GM23338 (cell line): ENCODE data around the gene VAPA. TPM values are rescaled to one million over a fixed set of nuclear protein-coding genes. Genes with fewer than 3 reads are reported as not detected.
A peak's percentile ranks its signal among the peaks of the same experiment; 100 is the strongest.

Experiments used
- ATAC-seq: fragments of 200-7000 bp; cut with Tn5 transposase; 3 replicates; pipeline ENCODE4 v1.9.1; 2020
- DNase-seq: peaks from one replicate; pipeline ENCODE4 v3.0.0-alpha.2; 2015; ENCODE audit warnings: low spot score
- H2AFZ ChIP-seq: fragments of 200-600 bp; sonication (generic); 2 replicates; pipeline ENCODE4 v1.8.0; 2016; ENCODE audit warnings: antibody characterized with exemption, mild to moderate bottlenecking, moderate library complexity
- H3F3A ChIP-seq: fragments of 200-600 bp; sonication (generic); replicated peaks from 2 replicates; pipeline ENCODE4 v1.8.0; 2017; ENCODE audit warnings: antibody characterized with exemption, mixed run types, low read depth
- H3K27ac ChIP-seq: fragments of 200-600 bp; sonication (generic); 2 replicates; pipeline ENCODE4 v1.6.1; 2016; ENCODE audit warnings: low read depth
- H3K27me3 ChIP-seq: fragments of 200-600 bp; sonication (generic); 2 replicates; pipeline ENCODE4 v1.8.0; 2016; ENCODE audit warnings: mild to moderate bottlenecking, mixed run types, moderate library complexity; ENCODE audit not compliant: insufficient read depth
- H3K36me3 ChIP-seq: fragments of 200-600 bp; sonication (generic); 2 replicates; pipeline ENCODE4 v1.8.0; 2016; ENCODE audit warnings: mild to moderate bottlenecking; ENCODE audit not compliant: insufficient read depth
- H3K4me1 ChIP-seq: fragments of 200-600 bp; sonication (generic); 2 replicates; pipeline ENCODE4 v1.8.0; 2016; ENCODE audit warnings: mild to moderate bottlenecking, moderate library complexity; ENCODE audit not compliant: insufficient read depth
- H3K4me2 ChIP-seq: fragments of 200-600 bp; sonication (generic); 2 replicates; pipeline ENCODE4 v1.7.1; 2017; ENCODE audit warnings: mixed run types
- H3K4me3 ChIP-seq: fragments of 200-600 bp; sonication (generic); 2 replicates; pipeline ENCODE4 v1.6.1; 2016; ENCODE audit warnings: mixed run types
- H3K79me2 ChIP-seq: fragments of 200-600 bp; sonication (generic); replicated peaks from 2 replicates; pipeline ENCODE4 v1.8.0; 2017; ENCODE audit warnings: mild to moderate bottlenecking; ENCODE audit not compliant: insufficient read depth
- H3K9me2 ChIP-seq: fragments of 200-600 bp; sonication (generic); 2 replicates; pipeline ENCODE4 v1.8.0; 2017; ENCODE audit not compliant: insufficient read depth
- H4K20me1 ChIP-seq: fragments of 200-600 bp; sonication (generic); replicated peaks from 2 replicates; pipeline ENCODE4 v1.8.0; 2017; ENCODE audit warnings: mild to moderate bottlenecking; ENCODE audit not compliant: insufficient read depth
- H3K27ac Mint-ChIP-seq: 2 replicates; pipeline ENCODE4 v1.8.0; 2020; ENCODE audit warnings: inconsistent platforms, mild to moderate bottlenecking, moderate library complexity, mixed read lengths
- H3K27me3 Mint-ChIP-seq: 3 replicates; pipeline ENCODE4 v1.8.0; 2022; ENCODE audit warnings: low read depth, mild to moderate bottlenecking, moderate library complexity, mixed read lengths, inconsistent platforms; ENCODE audit not compliant: insufficient read depth, poor library complexity
- H3K36me3 Mint-ChIP-seq: 3 replicates; pipeline ENCODE4 v1.8.0; 2021; ENCODE audit warnings: low read depth, mild to moderate bottlenecking, inconsistent platforms, moderate library complexity, mixed read lengths
- H3K4me1 Mint-ChIP-seq: 3 replicates; pipeline ENCODE4 v1.8.0; 2020; ENCODE audit warnings: mild to moderate bottlenecking, inconsistent platforms, mixed read lengths
- H3K4me3 Mint-ChIP-seq: 3 replicates; pipeline ENCODE4 v1.8.0; 2021; ENCODE audit warnings: moderate library complexity, mild to moderate bottlenecking, inconsistent platforms, mixed read lengths
- H3K9me3 Mint-ChIP-seq: 3 replicates; pipeline ENCODE4 v1.8.0; 2020; ENCODE audit warnings: moderate library complexity, mild to moderate bottlenecking, inconsistent platforms, mixed read lengths
- POLR2AphosphoS5 ChIP-seq: IDR thresholded peaks from 2 replicates; pipeline ENCODE4 v1.6.1; 2016; ENCODE audit warnings: antibody characterized with exemption, low read depth
- REST ChIP-seq: IDR thresholded peaks from one replicate; pipeline ENCODE4 v1.6.1; 2018; ENCODE audit warnings: antibody characterized with exemption; ENCODE audit not compliant: unreplicated experiment
- STAT1 ChIP-seq: IDR thresholded peaks from one replicate; pipeline ENCODE4 v1.6.1; 2016; ENCODE audit warnings: antibody characterized with exemption; ENCODE audit not compliant: unreplicated experiment
- ZNF462 ChIP-seq: fragments of 250-450 bp; sonication (Bioruptor Pico); IDR thresholded peaks from 2 replicates; pipeline ENCODE4 v1.5.0; 2020; ENCODE audit warnings: mild to moderate bottlenecking, moderate library complexity
- polyA plus RNA-seq: library from polyadenylated mRNA; unstranded; fragments of >200 nt; fragmentation: Nextera tagmentation; extraction: Ambion mirVana; gene quantifications from 2 replicates; pipeline ENCODE4 v1.2.1, GENCODE V29; 2016
- total RNA-seq: library from RNA; depleted of rRNA; stranded (reverse); fragments of >200 nt; shearing (Covaris generic); gene quantifications from 2 replicates; pipeline ENCODE4 v1.2.3, GENCODE V29; 2014

The VAPA gene
- total and polyA plus RNA-seq, 2 experiments from 2014 or later, result 162 to 178 TPM

GRCh38 chr18:9925369-9925768 lies 11.6 kb downstream of the VAPA start:
- ATAC-seq, result no peak
- H3K4me1 Mint-ChIP-seq, result peaks cover 49% of the 10 kb centered on the region

GRCh38 chr18:9925795-9926194 lies 12.0 kb downstream of the VAPA start:
- peaks cover 25% of the 10 kb centered on the region for H4K20me1 ChIP-seq
- no peaks in the 10 kb centered on the region for H3K27me3 ChIP-seq
- H3K4me1 ChIP-seq, result peaks cover 52% of the 10 kb centered on the region
- no peak overlapping the region for H3K4me3 Mint-ChIP-seq
- H3K36me3 ChIP-seq, result no peaks in the 10 kb centered on the region
- no peak overlapping the region for H3K4me3 ChIP-seq
- H3K27ac Mint-ChIP-seq, result no peak overlapping the region
- peaks cover 100% of the 10 kb centered on the region for H3K79me2 ChIP-seq
- H3K27me3 Mint-ChIP-seq, result no peaks in the 10 kb centered on the region
- 0 out of 2 replicates have a peak overlapping the region, but pooled peaks have one; percentile 10 for H3K4me2 ChIP-seq
- H3K9me2 ChIP-seq, result no peaks in the 10 kb centered on the region
- no peak overlapping the region for H2AFZ ChIP-seq
- no peaks in the 10 kb centered on the region for H3K9me3 Mint-ChIP-seq
- H3K36me3 Mint-ChIP-seq, result no peaks in the 10 kb centered on the region
- ATAC-seq (no peak), DNase-seq (no peak)
- H3K4me1 Mint-ChIP-seq, result peaks cover 50% of the 10 kb centered on the region
- no peak overlapping the region for H3K27ac ChIP-seq
- no peaks in the 10 kb centered on the region for H3F3A ChIP-seq
- TF ChIP-seq POLR2AphosphoS5 (no peak), STAT1 (no peak), ZNF462 (CRISPR knock-in tag) (no peak)

More at GRCh38 chr18:9925369-9925768, 11.6 kb downstream of the VAPA start:
- Histone ChIP-seq H4K20me1 (peaks cover 25% of the 10 kb centered on the region), H3K4me1 (peaks cover 54% of the 10 kb centered on the region), H3K79me2 (peaks cover 100% of the 10 kb centered on the region), H2AFZ (no peak overlapping the region), H3F3A (no peaks in the 10 kb centered on the region), H3K27ac (no peak overlapping the region), H3K4me3 (no peak overlapping the region), H3K9me2 (no peaks in the 10 kb centered on the region), H3K4me2 (no peak overlapping the region), H3K36me3 (no peaks in the 10 kb centered on the region), H3K27me3 (no peaks in the 10 kb centered on the region)
- no peak overlapping the region for H3K4me3 Mint-ChIP-seq
- DNase-seq, result no peak
- H3K27ac Mint-ChIP-seq, result no peak overlapping the region
- H3K9me3 Mint-ChIP-seq, result no peaks in the 10 kb centered on the region
- no peak for TF ChIP-seq REST
- no peaks in the 10 kb centered on the region for H3K27me3 Mint-ChIP-seq
- H3K36me3 Mint-ChIP-seq, result no peaks in the 10 kb centered on the region
